ENCODE data around the gene DRGX.

Gene DRGX

DNA sequence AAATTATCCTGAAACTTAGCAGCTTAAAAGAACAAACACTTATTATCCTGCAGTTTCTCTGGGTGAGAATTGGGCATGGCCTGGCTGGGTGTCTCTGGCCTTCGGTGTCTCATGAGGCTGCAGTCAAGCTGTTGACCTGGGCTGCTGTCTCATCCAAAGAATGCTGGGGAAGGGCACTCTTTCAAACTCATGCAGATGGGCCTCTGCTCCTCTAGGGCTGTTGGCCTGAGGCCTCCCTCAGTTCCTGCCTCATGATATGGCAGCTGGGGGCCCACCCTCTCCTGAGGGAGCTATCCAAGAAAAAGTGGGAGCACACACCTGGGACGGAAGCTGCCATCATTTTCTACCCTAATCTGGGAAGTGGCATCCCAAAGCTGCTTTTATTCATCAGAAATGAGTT lies 43.6 kb downstream of the DRGX start:
- no peak overlapping the region for H3K4me3 ChIP-seq (ENCODE audit: low read length)
- DNase-seq (ENCODE audit: low read depth): no peak
- TF ChIP-seq, protein P1, sequence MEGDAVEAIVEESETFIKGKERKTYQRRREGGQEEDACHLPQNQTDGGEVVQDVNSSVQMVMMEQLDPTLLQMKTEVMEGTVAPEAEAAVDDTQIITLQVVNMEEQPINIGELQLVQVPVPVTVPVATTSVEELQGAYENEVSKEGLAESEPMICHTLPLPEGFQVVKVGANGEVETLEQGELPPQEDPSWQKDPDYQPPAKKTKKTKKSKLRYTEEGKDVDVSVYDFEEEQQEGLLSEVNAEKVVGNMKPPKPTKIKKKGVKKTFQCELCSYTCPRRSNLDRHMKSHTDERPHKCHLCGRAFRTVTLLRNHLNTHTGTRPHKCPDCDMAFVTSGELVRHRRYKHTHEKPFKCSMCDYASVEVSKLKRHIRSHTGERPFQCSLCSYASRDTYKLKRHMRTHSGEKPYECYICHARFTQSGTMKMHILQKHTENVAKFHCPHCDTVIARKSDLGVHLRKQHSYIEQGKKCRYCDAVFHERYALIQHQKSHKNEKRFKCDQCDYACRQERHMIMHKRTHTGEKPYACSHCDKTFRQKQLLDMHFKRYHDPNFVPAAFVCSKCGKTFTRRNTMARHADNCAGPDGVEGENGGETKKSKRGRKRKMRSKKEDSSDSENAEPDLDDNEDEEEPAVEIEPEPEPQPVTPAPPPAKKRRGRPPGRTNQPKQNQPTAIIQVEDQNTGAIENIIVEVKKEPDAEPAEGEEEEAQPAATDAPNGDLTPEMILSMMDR (conservative IDR thresholded peaks at IDR 0.05; ENCODE audit: low read length): no peak

DNA sequence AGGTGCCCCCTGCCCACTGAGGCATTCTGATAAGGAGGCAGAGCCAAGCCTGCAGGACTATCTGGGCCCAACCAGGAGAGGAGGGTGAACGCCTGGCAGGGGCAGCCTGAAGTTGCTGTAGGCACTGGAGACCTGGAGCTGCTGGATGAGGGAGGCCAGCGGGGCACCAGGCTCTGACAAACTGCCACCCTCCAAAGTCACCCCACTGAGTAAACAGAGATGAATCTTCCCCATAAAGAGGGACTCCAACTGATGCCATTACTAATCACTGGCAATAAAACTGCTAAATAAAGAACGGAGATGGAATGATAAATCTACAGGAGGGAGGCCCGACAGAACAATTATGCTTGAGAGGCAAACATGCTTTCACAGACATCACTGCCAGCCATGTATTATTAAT lies 44.2 kb downstream of the DRGX start:
- no peak overlapping the region for H3K4me3 ChIP-seq (ENCODE audit: low read length)
- TF ChIP-seq, protein P1 (conservative IDR thresholded peaks at IDR 0.05; ENCODE audit: low read length): no peak
- DNase-seq (ENCODE audit: low read depth): no peak

DNA sequence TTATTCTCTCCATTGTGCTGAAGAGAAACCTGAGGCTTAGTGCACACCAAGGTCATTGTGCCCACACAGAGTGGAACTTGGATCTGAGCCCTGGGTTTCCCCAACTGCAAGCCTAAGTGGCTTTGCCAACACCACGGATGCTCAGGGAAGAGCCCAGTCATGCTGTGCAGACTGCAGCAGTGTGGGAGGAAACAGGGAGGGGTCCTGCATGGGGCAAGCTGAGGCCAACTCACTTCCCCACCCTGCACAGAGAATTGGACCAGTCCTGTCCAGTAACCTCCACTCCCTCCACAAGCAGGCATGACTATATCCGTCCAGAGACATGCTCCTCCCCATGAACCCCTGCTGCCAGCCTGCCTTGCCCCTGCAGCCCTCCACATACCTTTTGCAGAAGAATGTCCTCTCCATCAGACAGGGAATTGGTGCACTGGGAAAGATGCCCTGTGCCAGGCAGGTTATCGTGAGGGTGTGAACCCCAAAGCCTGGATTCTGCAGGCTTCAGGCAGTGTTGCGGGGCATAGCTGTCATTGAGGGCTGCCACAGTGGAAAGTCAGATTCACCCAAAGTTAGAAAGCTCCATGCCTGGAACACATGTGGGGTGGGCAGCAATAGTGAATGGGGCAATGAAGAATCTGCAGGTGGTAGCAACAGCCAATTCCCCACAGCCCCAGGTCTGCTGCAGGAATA lies 44.9 kb downstream of the DRGX start:
- no peak overlapping the region for H3K4me3 ChIP-seq (ENCODE audit: low read length)
- TF ChIP-seq, protein P1 (conservative IDR thresholded peaks at IDR 0.05; ENCODE audit: low read length): no peak
- no peak for DNase-seq (ENCODE audit: low read depth)

DNA sequence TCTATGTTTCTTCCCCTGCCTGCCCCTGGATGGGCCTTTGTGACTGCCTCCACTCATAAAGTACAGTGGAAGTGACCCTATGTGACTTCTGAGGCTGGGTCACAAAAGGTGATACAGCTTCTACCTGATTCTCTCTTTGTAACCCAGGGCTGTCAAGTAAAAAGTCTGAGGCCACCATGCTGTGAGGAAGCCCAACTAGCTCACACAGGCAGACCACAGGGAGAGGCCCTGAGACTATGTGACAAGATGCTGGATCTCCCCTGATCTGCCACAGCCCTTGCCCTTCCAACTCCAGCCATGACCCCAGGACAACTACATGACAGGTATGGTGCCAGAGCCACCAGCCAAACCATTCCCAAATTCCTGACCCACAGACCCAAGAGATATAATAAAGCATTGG lies 45.8 kb downstream of the DRGX start:
- TF ChIP-seq, protein P1 (conservative IDR thresholded peaks at IDR 0.05; ENCODE audit: low read length): no peak
- no peak for DNase-seq (ENCODE audit: low read depth)
- no peak overlapping the region for H3K4me3 ChIP-seq (ENCODE audit: low read length)

DNA sequence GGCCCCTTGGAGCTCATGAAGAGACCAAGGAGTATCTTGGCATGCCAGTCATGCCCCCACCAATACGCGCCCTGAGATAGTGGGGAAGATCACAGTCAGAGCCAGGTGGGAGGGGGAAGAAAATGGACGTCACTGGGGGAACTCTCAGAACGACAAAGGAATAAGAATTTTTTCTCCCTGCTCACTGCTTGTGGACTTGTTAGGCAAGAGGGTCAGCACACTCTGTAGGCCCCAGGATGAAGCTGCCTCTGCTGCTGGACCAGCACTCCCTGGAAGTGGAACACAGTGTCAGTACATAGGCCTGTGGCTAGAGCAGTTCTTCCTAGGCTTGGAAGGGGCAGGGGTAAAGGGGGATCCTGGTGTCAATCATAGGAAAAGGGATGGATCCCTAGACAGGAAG lies 46.5 kb downstream of the DRGX start:
- TF ChIP-seq, protein P1 (conservative IDR thresholded peaks at IDR 0.05; ENCODE audit: low read length): no peak
- H3K4me3 ChIP-seq (ENCODE audit: low read length): no peak overlapping the region
- no peak for DNase-seq (ENCODE audit: low read depth)

DNA sequence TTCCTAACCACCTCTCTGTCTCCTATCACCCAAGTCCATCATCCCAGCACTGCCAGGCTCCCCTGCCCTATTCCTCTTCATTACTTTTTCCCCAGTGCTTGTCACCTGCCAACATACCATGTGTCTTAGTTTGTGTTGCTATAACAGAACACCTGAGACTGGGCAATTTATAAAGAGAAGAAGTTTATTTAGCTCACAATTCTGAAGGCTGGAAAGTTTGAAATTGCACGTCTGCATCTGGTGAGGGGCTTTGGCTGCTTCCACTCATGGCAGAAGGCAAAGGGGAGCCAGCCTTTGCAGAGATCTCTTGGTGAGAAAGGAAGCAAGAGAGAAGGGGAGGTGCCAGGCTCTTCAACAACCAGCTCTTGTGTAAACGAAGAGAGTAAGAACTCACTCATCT lies 47.3 kb downstream of the DRGX start:
- DNase-seq (ENCODE audit: low read depth): no peak
- TF ChIP-seq, protein P1 (conservative IDR thresholded peaks at IDR 0.05; ENCODE audit: low read length): no peak
- H3K4me3 ChIP-seq (ENCODE audit: low read length): no peak overlapping the region

DNA sequence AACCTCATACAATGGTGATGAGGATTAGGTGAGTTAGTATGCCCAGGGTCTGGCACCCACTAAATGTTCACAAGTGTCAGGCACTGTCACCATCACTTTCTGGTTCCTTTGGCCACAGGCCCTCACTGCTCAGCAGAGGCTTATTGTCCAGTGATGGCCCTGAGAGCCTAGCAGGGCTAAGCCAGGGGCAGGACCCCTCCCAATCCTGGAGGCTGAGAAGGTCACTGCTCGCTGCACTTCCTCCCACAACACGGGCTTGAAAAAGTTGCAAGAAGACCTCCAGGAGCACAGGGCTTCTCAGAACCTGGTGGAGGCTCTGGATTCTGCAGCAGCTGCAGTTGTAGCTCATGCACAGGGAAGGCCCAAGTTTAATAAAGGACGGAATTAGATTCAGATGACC lies 48.1 kb downstream of the DRGX start:
- DNase-seq (ENCODE audit: low read depth): no peak
- TF ChIP-seq, protein P1 (conservative IDR thresholded peaks at IDR 0.05; ENCODE audit: low read length): no peak
- H3K4me3 ChIP-seq (ENCODE audit: low read length): no peak overlapping the region
